ENCODE results near the gene PTTG1IP. TPM values are rescaled to one million over a fixed set of nuclear protein-coding genes. Genes with fewer than 3 reads are reported as not detected.
"Not testable (repeated sequence)": the region's sequence is repeated elsewhere in the genome, so short reads cannot be mapped to it uniquely, and the experiment has no call there.

Gene PTTG1IP
- total and polyA plus RNA-seq, 8 donors = 61.3 to 253 (median 114) TPM

- H3K4me1 ChIP-seq = peaks cover 0 to 37% (median 3%) of the 10 kb centered on the region in 4 donors
- peaks cover 0 to 21% (median 8%) of the 10 kb centered on the region in 4 donors for H3K36me3 ChIP-seq
- peaks cover 0 to 13% (median 0%) of the 10 kb centered on the region in 3 donors for H3K27me3 ChIP-seq
- DNase-seq = no peak
- TF ChIP-seq EP300 (IDR thresholded peaks at IDR 0.05) (no peak), POLR2AphosphoS5 (IDR thresholded peaks at IDR 0.05) (no peak), POLR2A (IDR thresholded peaks at IDR 0.05) (no peak), CTCF (IDR thresholded peaks at IDR 0.05) (no peak)
- H3K9me3 ChIP-seq = no peaks in the 10 kb centered on the region
- no peak overlapping the region for H3K27ac ChIP-seq
- WGBS, 5 donors = 84 to 92% (median 88%) methylated on average over 11 of the region's 11 CpGs
- intact Hi-C loops (cut with DNase I; ENCODE audit: low total_unique reads) = no loop called here
- H3K4me3 ChIP-seq = no peak overlapping the region
Measured at GRCh38 chr21:44883250-44883649, 9.8 kb upstream of the PTTG1IP start.

GRCh38 chr21:44881198-44881872, 7.8 kb upstream of the PTTG1IP start:
- 47 to 77% (median 64%) methylated on average over 6 of the region's 6 CpGs for WGBS, 5 donors
- Histone ChIP-seq H3K27me3 (peaks cover 0 to 8% (median 0%) of the 10 kb centered on the region in 3 donors), H3K4me1 (peaks cover 0 to 38% (median 3%) of the 10 kb centered on the region in 4 donors), H3K27ac (peak overlapping the region in 4 of 5 donors; percentile 14 to 64 (median 48)), H3K9me3 (no peaks in the 10 kb centered on the region), H3K36me3 (peaks cover 0 to 2% (median 2%) of the 10 kb centered on the region in 4 donors), H3K4me3 (no peak overlapping the region)
- DNase-seq = no peak
- no peak for TF ChIP-seq POLR2AphosphoS5 (IDR thresholded peaks at IDR 0.05)
- TF ChIP-seq CTCF (IDR thresholded peaks at IDR 0.05) = no peak
- no peak for TF ChIP-seq POLR2A (IDR thresholded peaks at IDR 0.05)
- no peak for TF ChIP-seq EP300 (IDR thresholded peaks at IDR 0.05)
- intact Hi-C loops (cut with DNase I; ENCODE audit: low total_unique reads) = no loop called here

- no peak overlapping the region for H3K4me3 ChIP-seq
- TF ChIP-seq EP300 (IDR thresholded peaks at IDR 0.05) = no peak
- TF ChIP-seq POLR2AphosphoS5 (IDR thresholded peaks at IDR 0.05) = no peak
- TF ChIP-seq POLR2A (IDR thresholded peaks at IDR 0.05) = no peak
- no peak for TF ChIP-seq CTCF (IDR thresholded peaks at IDR 0.05)
- DNase-seq = peak in 1 of 2 donors; percentile 43
- H3K27ac ChIP-seq = peak overlapping the region in 2 of 5 donors; percentile 56 to 64
- WGBS, 5 donors = 48 to 55% (median 52%) methylated on average over 8 of the region's 8 CpGs
- intact Hi-C loops (cut with DNase I; ENCODE audit: low total_unique reads) = no loop called here
- H3K36me3 ChIP-seq = no peaks in the 10 kb centered on the region
- H3K27me3 ChIP-seq = peaks cover 0 to 8% (median 0%) of the 10 kb centered on the region in 3 donors
- no peaks in the 10 kb centered on the region for H3K9me3 ChIP-seq
- H3K4me1 ChIP-seq = peaks cover 0 to 45% (median 4%) of the 10 kb centered on the region in 4 donors
Measured at GRCh38 chr21:44880405-44881197, 7.1 kb upstream of the PTTG1IP start.

GRCh38 chr21:44879238-44879637, 5.7 kb upstream of the PTTG1IP start:
- DNase-seq; H3K27me3 ChIP-seq; H3K4me3 ChIP-seq; intact Hi-C loops (cut with DNase I; ENCODE audit: low total_unique reads); H3K9me3 ChIP-seq; H3K36me3 ChIP-seq: not testable (repeated sequence)
- WGBS, 5 donors = 94% methylated on average over 8 of the region's 8 CpGs
- peaks cover 8 to 59% (median 14%) of the 10 kb centered on the region in 4 donors for H3K4me1 ChIP-seq
- H3K27ac ChIP-seq = peak overlapping the region in 1 of 5 donors; percentile 56

Measured in stomach (tissue), 9 donors.